Adrenal gland (tissue), 5 donors: Measurements from ENCODE around the gene ZNF77.

Experiments used
- CTCF ChIP-seq, 6 experiments: fragments of 450-650 bp in 4 of 6; fragments of 200-600 bp in 2 of 6; sonication (generic) in 1 of 6; IDR thresholded peaks; 1 replicate in 5 of 6; 2 replicates in 1 of 6; pipeline versions ENCODE4 v1.5.1 to v1.8.0; 2016 to 2021; ENCODE audit warnings: antibody characterized with exemption in 6 of 6, mild to moderate bottlenecking in 2 of 6, moderate library complexity in 1 of 6
- POLR2A ChIP-seq, 2 donors: fragments of 450-650 bp; IDR thresholded peaks; one replicate each; pipeline ENCODE4 v1.6.1; 2017; ENCODE audit warnings: antibody characterized with exemption in 2 of 2, mild to moderate bottlenecking in 2 of 2, moderate library complexity in 1 of 2
- donor health status: DM: no; HTN: no; CAD: no.

GRCh38 chr19:2967972-2968371 is 23.2 kb upstream of the ZNF77 start:
- TF ChIP-seq CTCF (IDR thresholded peaks at IDR 0.05) (no peak), POLR2A (IDR thresholded peaks at IDR 0.05) (no peak)
